BJ (cell line): ENCODE measurements around the gene DGKH. TPM values are rescaled to one million over a fixed set of nuclear protein-coding genes. Genes with fewer than 3 reads are reported as not detected.

Experiments
- CTCF ChIA-PET: fragments of 350-600 bp; formaldehyde crosslinking; extraction: SDS; loops from one replicate; lab custom pipeline; 2021; ENCODE audit warnings: antibody characterized with exemption, inconsistent platforms; lab: Yijun Ruan, JAX
- POLR2A ChIA-PET: fragments of 300-600 bp; sonication (Branson Sonifier 250); formaldehyde crosslinking; extraction: SDS; loops from one replicate; lab custom pipeline; 2021; ENCODE audit warnings: antibody characterized with exemption; lab: Charles Lee
- DNase-seq: peaks from one replicate; pipeline ENCODE4 v3.0.0-alpha.2; 2011; ENCODE audit warnings: low read depth
- H3K27me3 ChIP-seq: 2 replicates; pipeline ENCODE4 v1.6.0; 2011; ENCODE audit warnings: low read length; ENCODE audit not compliant: control insufficient read depth, insufficient read depth
- H3K36me3 ChIP-seq: 2 replicates; pipeline ENCODE4 v1.5.1; 2011; ENCODE audit warnings: low read length; ENCODE audit not compliant: control insufficient read depth, insufficient read depth
- H3K4me3 ChIP-seq: 2 replicates; pipeline ENCODE4 v1.5.1; 2011; ENCODE audit warnings: low read depth, mild to moderate bottlenecking, control low read depth, low read length
- polyA minus RNA-seq: library from RNA; depleted of rRNA, polyadenylated mRNA; stranded (reverse); fragments of >200 nt; gene quantifications from 2 replicates; pipeline ENCODE4 v1.2.3, GENCODE V29; 2011; rRNA and poly(A)+ RNA removed
- polyA plus RNA-seq: library from polyadenylated mRNA; depleted of rRNA; stranded (reverse); fragments of >200 nt; gene quantifications from 2 replicates; pipeline ENCODE4 v1.2.3, GENCODE V29; 2011; rRNA removed
- TF ChIP-seq, protein P1 (sequence below): IDR thresholded peaks from 2 replicates; pipeline ENCODE4 v1.5.1; 2011; ENCODE audit warnings: low read depth, mild to moderate bottlenecking, control low read depth, inconsistent platforms, low read length, moderate library complexity; ENCODE audit not compliant: insufficient read depth

DGKH gene, protein sequence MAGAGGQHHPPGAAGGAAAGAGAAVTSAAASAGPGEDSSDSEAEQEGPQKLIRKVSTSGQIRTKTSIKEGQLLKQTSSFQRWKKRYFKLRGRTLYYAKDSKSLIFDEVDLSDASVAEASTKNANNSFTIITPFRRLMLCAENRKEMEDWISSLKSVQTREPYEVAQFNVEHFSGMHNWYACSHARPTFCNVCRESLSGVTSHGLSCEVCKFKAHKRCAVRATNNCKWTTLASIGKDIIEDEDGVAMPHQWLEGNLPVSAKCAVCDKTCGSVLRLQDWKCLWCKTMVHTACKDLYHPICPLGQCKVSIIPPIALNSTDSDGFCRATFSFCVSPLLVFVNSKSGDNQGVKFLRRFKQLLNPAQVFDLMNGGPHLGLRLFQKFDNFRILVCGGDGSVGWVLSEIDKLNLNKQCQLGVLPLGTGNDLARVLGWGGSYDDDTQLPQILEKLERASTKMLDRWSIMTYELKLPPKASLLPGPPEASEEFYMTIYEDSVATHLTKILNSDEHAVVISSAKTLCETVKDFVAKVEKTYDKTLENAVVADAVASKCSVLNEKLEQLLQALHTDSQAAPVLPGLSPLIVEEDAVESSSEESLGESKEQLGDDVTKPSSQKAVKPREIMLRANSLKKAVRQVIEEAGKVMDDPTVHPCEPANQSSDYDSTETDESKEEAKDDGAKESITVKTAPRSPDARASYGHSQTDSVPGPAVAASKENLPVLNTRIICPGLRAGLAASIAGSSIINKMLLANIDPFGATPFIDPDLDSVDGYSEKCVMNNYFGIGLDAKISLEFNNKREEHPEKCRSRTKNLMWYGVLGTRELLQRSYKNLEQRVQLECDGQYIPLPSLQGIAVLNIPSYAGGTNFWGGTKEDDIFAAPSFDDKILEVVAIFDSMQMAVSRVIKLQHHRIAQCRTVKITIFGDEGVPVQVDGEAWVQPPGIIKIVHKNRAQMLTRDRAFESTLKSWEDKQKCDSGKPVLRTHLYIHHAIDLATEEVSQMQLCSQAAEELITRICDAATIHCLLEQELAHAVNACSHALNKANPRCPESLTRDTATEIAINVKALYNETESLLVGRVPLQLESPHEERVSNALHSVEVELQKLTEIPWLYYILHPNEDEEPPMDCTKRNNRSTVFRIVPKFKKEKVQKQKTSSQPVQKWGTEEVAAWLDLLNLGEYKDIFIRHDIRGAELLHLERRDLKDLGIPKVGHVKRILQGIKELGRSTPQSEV
- polyA plus RNA-seq (4.2 and 5.3 TPM in 2 replicates), polyA minus RNA-seq (18.1 and 19.6 TPM in 2 replicates)

DNA sequence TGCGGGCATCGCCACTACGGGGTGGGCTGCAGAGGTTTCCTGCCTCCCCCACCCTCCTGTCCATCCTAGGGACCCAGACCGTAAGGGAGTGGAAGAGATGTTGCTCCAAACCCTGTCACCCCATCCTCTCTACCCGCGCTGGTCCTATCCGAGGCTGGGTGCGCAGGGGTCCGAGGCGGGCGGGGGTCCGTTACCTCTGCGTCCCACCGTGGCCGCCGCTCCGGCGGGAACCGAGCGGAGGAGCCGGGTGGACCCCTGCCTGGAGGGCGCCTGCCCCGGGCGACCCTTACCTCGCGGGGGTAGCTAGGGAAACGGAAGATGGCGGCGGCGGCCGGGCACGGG lies at the start of gene DGKH:
TSS of gene DGKH (plus strand) at position 307 of the 342 bp plus-strand sequence. CDS start 126 bp downstream, outside the sequence.
- H3K4me3 ChIP-seq = peak within 1 kb of the TSS; percentile 72
- no peak for DNase-seq
- H3K27me3 ChIP-seq = no peaks in the 10 kb centered on the region
- TF ChIP-seq, protein P1, sequence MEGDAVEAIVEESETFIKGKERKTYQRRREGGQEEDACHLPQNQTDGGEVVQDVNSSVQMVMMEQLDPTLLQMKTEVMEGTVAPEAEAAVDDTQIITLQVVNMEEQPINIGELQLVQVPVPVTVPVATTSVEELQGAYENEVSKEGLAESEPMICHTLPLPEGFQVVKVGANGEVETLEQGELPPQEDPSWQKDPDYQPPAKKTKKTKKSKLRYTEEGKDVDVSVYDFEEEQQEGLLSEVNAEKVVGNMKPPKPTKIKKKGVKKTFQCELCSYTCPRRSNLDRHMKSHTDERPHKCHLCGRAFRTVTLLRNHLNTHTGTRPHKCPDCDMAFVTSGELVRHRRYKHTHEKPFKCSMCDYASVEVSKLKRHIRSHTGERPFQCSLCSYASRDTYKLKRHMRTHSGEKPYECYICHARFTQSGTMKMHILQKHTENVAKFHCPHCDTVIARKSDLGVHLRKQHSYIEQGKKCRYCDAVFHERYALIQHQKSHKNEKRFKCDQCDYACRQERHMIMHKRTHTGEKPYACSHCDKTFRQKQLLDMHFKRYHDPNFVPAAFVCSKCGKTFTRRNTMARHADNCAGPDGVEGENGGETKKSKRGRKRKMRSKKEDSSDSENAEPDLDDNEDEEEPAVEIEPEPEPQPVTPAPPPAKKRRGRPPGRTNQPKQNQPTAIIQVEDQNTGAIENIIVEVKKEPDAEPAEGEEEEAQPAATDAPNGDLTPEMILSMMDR = no peak
- no peaks in the 10 kb centered on the region for H3K36me3 ChIP-seq
- CTCF ChIA-PET = interaction anchor here (0.9 to 1.7 kb wide), 4 partner anchors 16 to 380 kb away, joined by 3 to 7 read pairs (median 4); no protein-coding TSS in a partner anchor
- POLR2A ChIA-PET = interaction anchor here (1.1 kb wide), 1 partner anchor 369 kb away, joined by 4 read pairs; no protein-coding TSS in a partner anchor

GRCh38 chr13:42000846-42001245 lies 47.6 kb upstream of the DGKH start:
- Histone ChIP-seq H3K36me3 (no peaks in the 10 kb centered on the region), H3K4me3 (no peak overlapping the region), H3K27me3 (peaks cover 2% of the 10 kb centered on the region; the same call in 1 of the 2 replicates)
- ChIA-PET CTCF (interaction anchor here (1.3 kb wide), 1 partner anchor 13 kb away, joined by 4 read pairs; no protein-coding TSS in a partner anchor), POLR2A (no interaction called here)
- TF ChIP-seq, protein P1 = no peak
- no peak for DNase-seq

GRCh38 chr13:42001580-42001979 lies 46.9 kb upstream of the DGKH start:
- peak; percentile 62 for DNase-seq
- TF ChIP-seq, protein P1 = no peak
- H3K27me3 ChIP-seq = peaks cover 2% of the 10 kb centered on the region; the same call in 1 of the 2 replicates
- no peak overlapping the region for H3K4me3 ChIP-seq
- CTCF ChIA-PET = interaction anchor here (0.9 to 1.3 kb wide), 2 partner anchors 10 to 12 kb away, joined by 4 read pairs; no protein-coding TSS in a partner anchor
- H3K36me3 ChIP-seq = no peaks in the 10 kb centered on the region
- POLR2A ChIA-PET = no interaction called here

DNA sequence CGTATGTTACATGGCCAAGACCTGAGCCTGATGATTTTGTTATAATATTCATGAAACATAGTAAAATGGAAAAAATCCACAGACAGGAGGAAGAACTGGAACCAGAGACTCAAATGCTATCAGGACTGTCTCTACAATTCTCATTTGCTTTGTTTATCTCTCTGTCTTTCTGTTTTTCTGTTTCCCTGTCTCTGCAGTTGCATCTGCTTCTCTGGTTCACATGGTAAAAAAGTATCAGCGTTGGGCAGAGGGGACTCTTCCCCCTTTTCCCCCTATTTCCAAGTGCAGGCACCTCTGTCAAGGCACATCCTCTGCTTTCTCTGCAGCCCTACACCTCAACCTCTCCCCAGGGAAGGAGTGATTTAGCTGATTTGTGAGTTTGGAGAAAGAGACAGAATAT lies 46.4 kb upstream of the DGKH start:
- TF ChIP-seq, protein P1 = no peak
- H3K36me3 ChIP-seq = no peaks in the 10 kb centered on the region
- ChIA-PET POLR2A (no interaction called here), CTCF (interaction anchor here (0.9 to 1.3 kb wide), 2 partner anchors 10 to 11 kb away, joined by 4 read pairs; no protein-coding TSS in a partner anchor)
- H3K27me3 ChIP-seq = peaks cover 2% of the 10 kb centered on the region; the same call in 1 of the 2 replicates
- DNase-seq = no peak
- H3K4me3 ChIP-seq = no peak overlapping the region
